ENCODE results near the gene RFT1. TPM values are rescaled to one million over a fixed set of nuclear protein-coding genes. Genes with fewer than 3 reads are reported as not detected.

RFT1 gene
- total RNA-seq, 1 experiment from 2014 or later: 26.3 TPM

- DNase-seq (ENCODE audit: low spot score) (peak; percentile 3), ATAC-seq (no peak)
- Mint-ChIP-seq H3K4me3 (no peak overlapping the region), H3K9me3 (no peaks in the 10 kb centered on the region), H3K4me1 (no peaks in the 10 kb centered on the region), H3K36me3 (no peaks in the 10 kb centered on the region), H3K27ac (no peak overlapping the region), H3K27me3 (ENCODE audit: low read depth) (no peaks in the 10 kb centered on the region)
- POLR2A ChIA-PET: no interaction called here
- CTCF ChIA-PET: interaction anchor here (1.1 to 1.8 kb wide), 2 partner anchors 10 to 26 kb away, joined by 4 to 7 read pairs; no protein-coding TSS in a partner anchor
- TF ChIP-seq ETV6 (CRISPR knock-in tag; IDR thresholded peaks at IDR 0.05) (no peak), MXD4 (CRISPR knock-in tag; IDR thresholded peaks at IDR 0.05; ENCODE audit: borderline replicate concordance) (no peak), AFF4 (CRISPR knock-in tag; IDR thresholded peaks at IDR 0.05; ENCODE audit: borderline replicate concordance) (no peak), JAZF1 (CRISPR knock-in tag; IDR thresholded peaks at IDR 0.05) (no peak), EMX1 (CRISPR knock-in tag; IDR thresholded peaks at IDR 0.05) (no peak), ELF4 (CRISPR knock-in tag; IDR thresholded peaks at IDR 0.05; ENCODE audit: low read depth) (no peak), PRDM15 (CRISPR knock-in tag; IDR thresholded peaks at IDR 0.05) (no peak), SMAD3 (CRISPR knock-in tag; IDR thresholded peaks at IDR 0.05; ENCODE audit: borderline replicate concordance) (no peak), TEAD4 (CRISPR knock-in tag; IDR thresholded peaks at IDR 0.05) (no peak), E2F5 (CRISPR knock-in tag; IDR thresholded peaks at IDR 0.05) (no peak), HMGXB4 (CRISPR knock-in tag; IDR thresholded peaks at IDR 0.05) (no peak), ZNF425 (CRISPR knock-in tag; conservative IDR thresholded peaks at IDR 0.05) (no peak), ATF6 (CRISPR knock-in tag; IDR thresholded peaks at IDR 0.05) (no peak), SOX15 (CRISPR knock-in tag; IDR thresholded peaks at IDR 0.05) (no peak), ZNF232 (CRISPR knock-in tag; IDR thresholded peaks at IDR 0.05) (no peak), TEAD1 (CRISPR knock-in tag; IDR thresholded peaks at IDR 0.05) (no peak), IRF2 (CRISPR knock-in tag; IDR thresholded peaks at IDR 0.05; ENCODE audit: borderline replicate concordance, low read depth) (no peak), ZNF263 (CRISPR knock-in tag; IDR thresholded peaks at IDR 0.05; ENCODE audit: low read depth) (no peak), ZNF138 (CRISPR knock-in tag; conservative IDR thresholded peaks at IDR 0.05) (no peak), USF1 (CRISPR knock-in tag; IDR thresholded peaks at IDR 0.05) (no peak)
Measured at GRCh38 chr3:53084310-53085001, 45.8 kb downstream of the RFT1 start.

Measured in WTC11 (cell line).